Measurements from ENCODE around the gene TMC2.
A peak's percentile ranks its signal among the peaks of the same experiment; 100 is the strongest.

- TF ChIP-seq CTCF (IDR thresholded peaks at IDR 0.05) (peak; percentile 35 to 87 (median 52)), POLR2AphosphoS5 (IDR thresholded peaks at IDR 0.05) (no peak)
Measured at GRCh38 chr20:2521369-2522305, 14.7 kb upstream of the TMC2 start.

Data from upper lobe of left lung (tissue), 4 donors.